Testis (tissue), 2 donors: ENCODE results near the gene EXOC3.

Source experiments
- POLR2A ChIP-seq: fragments of 450-650 bp; IDR thresholded peaks from one replicate; pipeline ENCODE4 v1.6.1; 2017; ENCODE audit warnings: antibody characterized with exemption, mild to moderate bottlenecking, moderate library complexity
- TF ChIP-seq, protein P1 (sequence below), 3 experiments: fragments of 450-650 bp in 2 of 3; fragments of 200-600 bp in 1 of 3; sonication (generic) in 1 of 3; IDR thresholded peaks; one replicate each; pipeline ENCODE4 v1.5.1; 2016 to 2019; ENCODE audit warnings: antibody characterized with exemption in 3 of 3, mild to moderate bottlenecking in 2 of 3, moderate library complexity in 1 of 3

DNA sequence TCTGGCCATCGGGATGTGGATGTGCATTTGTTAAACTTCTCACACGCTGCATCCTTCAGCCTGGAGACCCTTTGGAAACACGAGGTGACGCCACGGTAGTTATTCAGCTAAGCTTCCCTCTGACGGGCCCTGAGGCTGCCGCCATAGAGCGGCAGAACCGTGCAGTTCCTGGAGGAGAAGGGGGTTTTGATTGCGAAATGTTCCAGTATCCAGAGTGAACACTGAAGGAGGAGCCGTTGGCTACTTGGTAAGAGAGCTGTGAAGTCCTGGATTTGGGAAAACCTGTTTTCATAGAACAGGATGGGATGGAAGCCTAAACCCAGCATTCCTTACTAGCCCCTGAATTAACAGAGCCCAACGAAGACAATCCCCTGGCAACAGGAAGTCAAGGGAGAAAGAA, 23.0 kb upstream of the EXOC3 start:
- TF ChIP-seq POLR2A, result no peak
- TF ChIP-seq, protein P1, sequence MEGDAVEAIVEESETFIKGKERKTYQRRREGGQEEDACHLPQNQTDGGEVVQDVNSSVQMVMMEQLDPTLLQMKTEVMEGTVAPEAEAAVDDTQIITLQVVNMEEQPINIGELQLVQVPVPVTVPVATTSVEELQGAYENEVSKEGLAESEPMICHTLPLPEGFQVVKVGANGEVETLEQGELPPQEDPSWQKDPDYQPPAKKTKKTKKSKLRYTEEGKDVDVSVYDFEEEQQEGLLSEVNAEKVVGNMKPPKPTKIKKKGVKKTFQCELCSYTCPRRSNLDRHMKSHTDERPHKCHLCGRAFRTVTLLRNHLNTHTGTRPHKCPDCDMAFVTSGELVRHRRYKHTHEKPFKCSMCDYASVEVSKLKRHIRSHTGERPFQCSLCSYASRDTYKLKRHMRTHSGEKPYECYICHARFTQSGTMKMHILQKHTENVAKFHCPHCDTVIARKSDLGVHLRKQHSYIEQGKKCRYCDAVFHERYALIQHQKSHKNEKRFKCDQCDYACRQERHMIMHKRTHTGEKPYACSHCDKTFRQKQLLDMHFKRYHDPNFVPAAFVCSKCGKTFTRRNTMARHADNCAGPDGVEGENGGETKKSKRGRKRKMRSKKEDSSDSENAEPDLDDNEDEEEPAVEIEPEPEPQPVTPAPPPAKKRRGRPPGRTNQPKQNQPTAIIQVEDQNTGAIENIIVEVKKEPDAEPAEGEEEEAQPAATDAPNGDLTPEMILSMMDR (IDR thresholded peaks at IDR 0.05), result no peak
